Measurements from ENCODE around the gene ITGB8. TPM values are rescaled to one million over a fixed set of nuclear protein-coding genes. Genes with fewer than 3 reads are reported as not detected.

Gene ITGB8
- total RNA-seq, 1 experiment from 2014 or later = 2.4 TPM

DNA sequence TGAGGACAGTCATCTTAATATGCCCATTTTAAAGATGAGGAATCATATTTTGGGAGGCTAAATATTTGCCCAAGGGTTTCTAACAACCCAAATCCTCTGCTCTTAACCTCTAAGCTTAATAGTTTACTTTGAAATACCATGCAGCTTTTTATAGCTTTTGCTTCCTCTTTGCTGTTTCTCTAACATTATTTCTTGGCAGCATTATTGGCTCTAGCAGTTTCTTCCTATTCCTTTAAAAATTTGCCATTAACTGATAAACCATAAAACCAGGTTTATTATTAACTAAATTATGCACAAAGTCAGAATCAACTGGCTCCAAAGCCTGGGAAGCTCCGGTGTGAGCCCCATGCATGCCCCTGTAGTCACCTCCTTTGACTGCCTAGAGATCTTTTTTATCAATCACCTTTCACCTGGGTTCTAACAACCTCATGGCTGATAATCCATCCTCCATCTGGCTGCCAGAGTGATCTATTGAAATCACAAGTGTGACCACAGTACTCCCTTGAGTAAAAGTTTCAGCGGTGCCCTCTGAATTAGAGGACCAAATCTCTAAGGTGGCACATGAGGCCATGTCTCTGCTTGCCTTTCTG, 62.4 kb downstream of the ITGB8 start:
- TF ChIP-seq SP1 (IDR thresholded peaks at IDR 0.05; ENCODE audit: low read depth) = no peak
- TF ChIP-seq, protein P1, sequence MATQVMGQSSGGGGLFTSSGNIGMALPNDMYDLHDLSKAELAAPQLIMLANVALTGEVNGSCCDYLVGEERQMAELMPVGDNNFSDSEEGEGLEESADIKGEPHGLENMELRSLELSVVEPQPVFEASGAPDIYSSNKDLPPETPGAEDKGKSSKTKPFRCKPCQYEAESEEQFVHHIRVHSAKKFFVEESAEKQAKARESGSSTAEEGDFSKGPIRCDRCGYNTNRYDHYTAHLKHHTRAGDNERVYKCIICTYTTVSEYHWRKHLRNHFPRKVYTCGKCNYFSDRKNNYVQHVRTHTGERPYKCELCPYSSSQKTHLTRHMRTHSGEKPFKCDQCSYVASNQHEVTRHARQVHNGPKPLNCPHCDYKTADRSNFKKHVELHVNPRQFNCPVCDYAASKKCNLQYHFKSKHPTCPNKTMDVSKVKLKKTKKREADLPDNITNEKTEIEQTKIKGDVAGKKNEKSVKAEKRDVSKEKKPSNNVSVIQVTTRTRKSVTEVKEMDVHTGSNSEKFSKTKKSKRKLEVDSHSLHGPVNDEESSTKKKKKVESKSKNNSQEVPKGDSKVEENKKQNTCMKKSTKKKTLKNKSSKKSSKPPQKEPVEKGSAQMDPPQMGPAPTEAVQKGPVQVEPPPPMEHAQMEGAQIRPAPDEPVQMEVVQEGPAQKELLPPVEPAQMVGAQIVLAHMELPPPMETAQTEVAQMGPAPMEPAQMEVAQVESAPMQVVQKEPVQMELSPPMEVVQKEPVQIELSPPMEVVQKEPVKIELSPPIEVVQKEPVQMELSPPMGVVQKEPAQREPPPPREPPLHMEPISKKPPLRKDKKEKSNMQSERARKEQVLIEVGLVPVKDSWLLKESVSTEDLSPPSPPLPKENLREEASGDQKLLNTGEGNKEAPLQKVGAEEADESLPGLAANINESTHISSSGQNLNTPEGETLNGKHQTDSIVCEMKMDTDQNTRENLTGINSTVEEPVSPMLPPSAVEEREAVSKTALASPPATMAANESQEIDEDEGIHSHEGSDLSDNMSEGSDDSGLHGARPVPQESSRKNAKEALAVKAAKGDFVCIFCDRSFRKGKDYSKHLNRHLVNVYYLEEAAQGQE (IDR thresholded peaks at IDR 0.05; ENCODE audit: low read depth) = no peak
- TF ChIP-seq ZNF274 (IDR thresholded peaks at IDR 0.05; ENCODE audit: low read depth, low read length) = no peak
- TF ChIP-seq CTCF (IDR thresholded peaks at IDR 0.05 in 2 of 3, conservative IDR thresholded peaks at IDR 0.05 in 1 of 3; ENCODE audit: borderline replicate concordance in 1 of 3, insufficient read depth in 1 of 3, low read depth in 2 of 3, low read length in 2 of 3) = no peak
- no peak for TF ChIP-seq ZBTB33 (IDR thresholded peaks at IDR 0.05; ENCODE audit: extremely low read depth, insufficient replicate concordance, low read length)
- no peak for TF ChIP-seq TCF7L2 (IDR thresholded peaks at IDR 0.05; ENCODE audit: borderline replicate concordance, extremely low read depth, insufficient read depth, insufficient read length)
- TF ChIP-seq FOSL1 (IDR thresholded peaks at IDR 0.05; ENCODE audit: low read depth) = no peak
- TF ChIP-seq SIN3A (IDR thresholded peaks at IDR 0.05; ENCODE audit: low read depth) = no peak
- no peak for TF ChIP-seq ELF1 (IDR thresholded peaks at IDR 0.05; ENCODE audit: borderline replicate concordance, low read depth)
- no peak for TF ChIP-seq YY1 (IDR thresholded peaks at IDR 0.05; ENCODE audit: extremely low read depth, insufficient replicate concordance, low read depth, low read length)
- TF ChIP-seq EGR1 (IDR thresholded peaks at IDR 0.05; ENCODE audit: low read depth) = no peak
- no peak for TF ChIP-seq SRF (IDR thresholded peaks at IDR 0.05; ENCODE audit: low read depth)
- no TSS peak for BruUV-seq (replicated peaks)
- Histone ChIP-seq H3K27me3 (ENCODE audit: insufficient read depth, low read length) (no peaks in the 10 kb centered on the region), H2AFZ (ENCODE audit: low read depth, low read length, poor library complexity, severe bottlenecking) (no peak overlapping the region), H4K20me1 (ENCODE audit: insufficient read depth) (no peaks in the 10 kb centered on the region), H3K9me2 (ENCODE audit: insufficient read depth) (no peaks in the 10 kb centered on the region), H3K9ac (ENCODE audit: low read length) (no peak overlapping the region), H3K27ac (ENCODE audit: low read depth, low read length) (no peak overlapping the region), H3K79me2 (ENCODE audit: insufficient read depth, low read length) (no peaks in the 10 kb centered on the region), H3K36me3 (ENCODE audit: control insufficient read depth in 1 of 2, insufficient read depth in 2 of 2, low read length in 2 of 2) (no peaks in the 10 kb centered on the region), H3K4me3 (replicated peaks in 1 of 2; ENCODE audit: low read depth in 1 of 2, low read length in 2 of 2) (no peak overlapping the region), H3K4me2 (ENCODE audit: low read length) (no peak overlapping the region), H3K9me3 (ENCODE audit: control insufficient read depth in 1 of 2, insufficient read depth in 1 of 2, low read depth in 1 of 2, low read length in 2 of 2) (no peaks in the 10 kb centered on the region), H3K4me1 (ENCODE audit: control insufficient read depth in 1 of 2, insufficient read depth in 2 of 2, low read length in 2 of 2) (no peaks in the 10 kb centered on the region)
- RAD21 ChIA-PET (ENCODE audit: low non-redundant PET in 1 of 2, low total read pairs in 2 of 2, uncharacterized antibody in 2 of 2, unreplicated experiment in 2 of 2) = no interaction called here
- no peak for DNase-seq (ENCODE audit: low read depth, low spot score)
- POLR2A ChIA-PET = no interaction called here
- ATAC-seq = no peak
- CTCF ChIA-PET = interaction anchor here (1.2 kb wide), 1 partner anchor 9 kb away, joined by 3 read pairs; no protein-coding TSS in a partner anchor
- intact Hi-C loops (cut with micrococcal nuclease) = no loop called here
